ENCODE results near the gene SMYD1.

DNA sequence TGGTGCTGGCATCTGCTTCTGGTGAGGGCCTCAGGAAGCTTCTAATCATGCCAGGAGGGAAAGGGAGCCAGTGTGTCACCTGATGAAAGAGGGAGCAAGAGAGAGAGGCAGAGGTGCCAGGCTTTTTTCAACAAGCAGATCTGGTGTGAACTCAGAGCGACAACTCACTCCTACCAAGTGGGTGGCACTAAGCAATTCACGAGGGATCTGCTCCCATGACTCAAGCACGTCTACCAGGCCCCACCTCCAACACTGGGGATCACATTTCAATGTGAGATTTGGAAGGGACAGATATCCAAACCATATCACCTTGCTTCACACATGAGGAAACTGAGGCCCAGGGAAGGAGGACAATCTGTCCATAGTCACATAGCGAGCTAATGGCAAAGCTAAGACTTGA lies 41.2 kb downstream of the SMYD1 start:
- TF ChIP-seq, protein P1, sequence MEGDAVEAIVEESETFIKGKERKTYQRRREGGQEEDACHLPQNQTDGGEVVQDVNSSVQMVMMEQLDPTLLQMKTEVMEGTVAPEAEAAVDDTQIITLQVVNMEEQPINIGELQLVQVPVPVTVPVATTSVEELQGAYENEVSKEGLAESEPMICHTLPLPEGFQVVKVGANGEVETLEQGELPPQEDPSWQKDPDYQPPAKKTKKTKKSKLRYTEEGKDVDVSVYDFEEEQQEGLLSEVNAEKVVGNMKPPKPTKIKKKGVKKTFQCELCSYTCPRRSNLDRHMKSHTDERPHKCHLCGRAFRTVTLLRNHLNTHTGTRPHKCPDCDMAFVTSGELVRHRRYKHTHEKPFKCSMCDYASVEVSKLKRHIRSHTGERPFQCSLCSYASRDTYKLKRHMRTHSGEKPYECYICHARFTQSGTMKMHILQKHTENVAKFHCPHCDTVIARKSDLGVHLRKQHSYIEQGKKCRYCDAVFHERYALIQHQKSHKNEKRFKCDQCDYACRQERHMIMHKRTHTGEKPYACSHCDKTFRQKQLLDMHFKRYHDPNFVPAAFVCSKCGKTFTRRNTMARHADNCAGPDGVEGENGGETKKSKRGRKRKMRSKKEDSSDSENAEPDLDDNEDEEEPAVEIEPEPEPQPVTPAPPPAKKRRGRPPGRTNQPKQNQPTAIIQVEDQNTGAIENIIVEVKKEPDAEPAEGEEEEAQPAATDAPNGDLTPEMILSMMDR (IDR thresholded peaks at IDR 0.05), result no peak
- TF ChIP-seq POLR2A (IDR thresholded peaks at IDR 0.05), result no peak

Data from lower leg skin (tissue), 3 donors.